ENCODE results near the gene SLC49A3. TPM values are rescaled to one million over a fixed set of nuclear protein-coding genes. Genes with fewer than 3 reads are reported as not detected.

Gene SLC49A3
- total and polyA plus RNA-seq, 2 donors (not counting 1 experiment from before 2014, with no cell fraction given), result 0.42 to 5.1 TPM

DNA sequence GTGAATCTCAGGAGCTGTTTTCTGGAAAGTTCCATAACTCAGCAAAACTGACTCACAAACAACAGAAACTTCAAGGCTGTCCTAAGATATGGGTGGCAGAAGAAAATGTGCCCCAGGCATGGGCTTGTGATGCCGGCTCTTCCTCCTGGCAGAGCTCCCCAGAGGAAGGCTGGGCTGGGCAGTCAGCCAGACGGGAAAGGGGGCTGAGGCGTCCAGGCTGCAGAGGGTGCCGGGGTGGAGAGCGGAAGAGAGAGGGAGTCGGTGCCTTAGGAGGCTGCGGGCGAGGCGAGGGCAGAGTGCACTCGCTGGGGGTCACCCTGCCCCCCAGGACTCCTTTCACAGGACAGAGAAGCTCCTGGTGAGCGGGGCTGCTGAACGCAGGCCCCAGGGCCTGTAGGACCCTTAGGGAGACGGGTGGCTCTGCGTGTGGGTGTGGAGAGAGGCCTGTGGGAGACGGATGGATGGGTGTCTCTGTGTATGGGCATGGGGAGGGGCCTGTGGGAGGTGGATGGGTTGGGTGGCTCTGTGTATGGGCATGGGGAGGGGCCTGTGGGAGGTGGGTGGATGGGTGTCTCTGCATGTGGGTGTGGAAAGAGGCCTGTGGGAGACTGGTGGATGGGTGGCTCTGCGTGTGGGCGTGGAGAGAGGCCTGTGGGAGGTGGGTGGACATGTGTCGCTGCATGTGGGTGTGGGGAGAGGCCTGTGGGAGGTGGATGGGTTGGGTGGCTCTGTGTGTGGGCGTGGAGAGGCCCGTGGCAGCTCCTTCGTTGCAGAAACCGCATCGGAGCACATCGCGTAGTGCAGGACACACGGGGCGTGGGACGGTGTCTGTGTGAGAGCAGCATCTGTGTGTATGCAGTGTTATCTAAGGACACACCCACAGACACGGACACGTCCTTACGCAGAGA lies 32.6 kb upstream of the SLC49A3 start:
- DNase-seq (ENCODE audit: low read depth in 2 of 2), result peak; percentile 15 to 33
- Histone ChIP-seq H4K20me1 (ENCODE audit: control insufficient read depth, extremely low read depth, insufficient read depth, low read length) (no peaks in the 10 kb centered on the region), H3K9me3 (ENCODE audit: control insufficient read depth, insufficient read depth, low read depth, low read length) (no peaks in the 10 kb centered on the region), H3K4me1 (ENCODE audit: control insufficient read depth, extremely low read depth, insufficient read depth, low read length) (peaks cover 21% of the 10 kb centered on the region), H3K27ac (ENCODE audit: insufficient read depth, low read length) (peak overlapping the region; percentile 54), H2AFZ (ENCODE audit: low read length) (no peak overlapping the region), H3K79me2 (ENCODE audit: control insufficient read depth, insufficient read depth, low read length) (peaks cover 64% of the 10 kb centered on the region), H3K9ac (ENCODE audit: insufficient read depth, low read length) (no peak overlapping the region), H3K36me3 (ENCODE audit: control insufficient read depth, insufficient read depth, low read length) (peaks cover 3% of the 10 kb centered on the region), H3K4me2 (ENCODE audit: extremely low read depth, insufficient read depth, low read length) (peak overlapping the region; percentile 36), H3K27me3 (ENCODE audit: control insufficient read depth, insufficient read depth, low read length) (no peaks in the 10 kb centered on the region), H3K4me3 (replicated peaks in 1 of 4; ENCODE audit: control extremely low read depth in 1 of 4, insufficient read depth in 1 of 4, low read depth in 3 of 4, low read length in 4 of 4) (no peak overlapping the region)
- no peak for TF ChIP-seq EZH2 (IDR thresholded peaks at IDR 0.05; ENCODE audit: low read length, missing control alignments)
- TF ChIP-seq, protein P1, sequence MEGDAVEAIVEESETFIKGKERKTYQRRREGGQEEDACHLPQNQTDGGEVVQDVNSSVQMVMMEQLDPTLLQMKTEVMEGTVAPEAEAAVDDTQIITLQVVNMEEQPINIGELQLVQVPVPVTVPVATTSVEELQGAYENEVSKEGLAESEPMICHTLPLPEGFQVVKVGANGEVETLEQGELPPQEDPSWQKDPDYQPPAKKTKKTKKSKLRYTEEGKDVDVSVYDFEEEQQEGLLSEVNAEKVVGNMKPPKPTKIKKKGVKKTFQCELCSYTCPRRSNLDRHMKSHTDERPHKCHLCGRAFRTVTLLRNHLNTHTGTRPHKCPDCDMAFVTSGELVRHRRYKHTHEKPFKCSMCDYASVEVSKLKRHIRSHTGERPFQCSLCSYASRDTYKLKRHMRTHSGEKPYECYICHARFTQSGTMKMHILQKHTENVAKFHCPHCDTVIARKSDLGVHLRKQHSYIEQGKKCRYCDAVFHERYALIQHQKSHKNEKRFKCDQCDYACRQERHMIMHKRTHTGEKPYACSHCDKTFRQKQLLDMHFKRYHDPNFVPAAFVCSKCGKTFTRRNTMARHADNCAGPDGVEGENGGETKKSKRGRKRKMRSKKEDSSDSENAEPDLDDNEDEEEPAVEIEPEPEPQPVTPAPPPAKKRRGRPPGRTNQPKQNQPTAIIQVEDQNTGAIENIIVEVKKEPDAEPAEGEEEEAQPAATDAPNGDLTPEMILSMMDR (conservative IDR thresholded peaks at IDR 0.05 in 1 of 2, IDR thresholded peaks at IDR 0.05 in 1 of 2; ENCODE audit: low read depth in 1 of 2, low read length in 2 of 2), result no peak

DNA sequence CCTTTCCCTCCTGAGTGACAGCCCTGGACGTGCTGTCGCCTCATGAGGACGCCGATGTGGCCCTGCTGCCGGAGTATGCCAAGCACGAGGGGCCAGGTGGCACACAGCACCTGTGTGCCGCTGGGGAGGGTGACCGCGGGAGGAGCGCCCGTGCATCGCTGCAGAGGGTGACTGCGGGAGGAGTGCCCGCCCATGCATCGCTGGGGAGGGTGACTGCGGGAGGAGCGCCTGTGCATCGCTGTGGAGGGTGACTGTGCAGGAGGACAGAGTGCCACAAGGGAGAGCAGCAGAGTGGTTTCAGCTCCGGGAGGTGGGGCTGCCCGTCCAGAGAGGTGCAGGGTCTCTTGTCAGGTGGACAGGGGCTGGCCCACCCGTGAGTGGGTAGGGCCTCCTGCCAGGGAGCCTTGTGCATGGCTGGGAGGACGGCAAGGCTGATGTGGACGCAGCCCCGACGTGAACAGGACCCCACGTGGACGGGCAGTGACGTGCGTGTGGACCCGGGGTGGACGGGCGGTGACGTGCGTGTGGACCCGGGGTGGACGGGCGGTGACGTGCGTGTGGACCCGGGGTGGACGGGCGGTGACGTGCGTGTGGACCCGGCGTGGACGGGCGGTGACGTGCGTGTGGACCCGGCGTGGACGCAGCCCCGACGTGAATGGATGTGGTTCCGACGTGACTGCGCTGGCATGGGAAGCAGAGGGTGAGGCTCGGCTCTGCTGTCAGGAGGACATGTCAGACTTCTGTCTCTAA lies 31.3 kb upstream of the SLC49A3 start:
- Histone ChIP-seq H2AFZ (ENCODE audit: low read length) (no peak overlapping the region), H3K9me3 (ENCODE audit: control insufficient read depth, insufficient read depth, low read depth, low read length) (no peaks in the 10 kb centered on the region), H3K9ac (ENCODE audit: insufficient read depth, low read length) (no peak overlapping the region), H3K36me3 (ENCODE audit: control insufficient read depth, insufficient read depth, low read length) (peaks cover 3% of the 10 kb centered on the region), H3K27me3 (ENCODE audit: control insufficient read depth, insufficient read depth, low read length) (no peaks in the 10 kb centered on the region), H3K4me2 (ENCODE audit: extremely low read depth, insufficient read depth, low read length) (no peak overlapping the region), H3K27ac (ENCODE audit: insufficient read depth, low read length) (no peak overlapping the region), H3K4me1 (ENCODE audit: control insufficient read depth, extremely low read depth, insufficient read depth, low read length) (peaks cover 15% of the 10 kb centered on the region), H3K4me3 (replicated peaks in 1 of 4; ENCODE audit: control extremely low read depth in 1 of 4, insufficient read depth in 1 of 4, low read depth in 3 of 4, low read length in 4 of 4) (no peak overlapping the region), H4K20me1 (ENCODE audit: control insufficient read depth, extremely low read depth, insufficient read depth, low read length) (no peaks in the 10 kb centered on the region), H3K79me2 (ENCODE audit: control insufficient read depth, insufficient read depth, low read length) (peaks cover 58% of the 10 kb centered on the region)
- no peak for TF ChIP-seq EZH2 (IDR thresholded peaks at IDR 0.05; ENCODE audit: low read length, missing control alignments)
- TF ChIP-seq, protein P1 (conservative IDR thresholded peaks at IDR 0.05 in 1 of 2, IDR thresholded peaks at IDR 0.05 in 1 of 2; ENCODE audit: low read depth in 1 of 2, low read length in 2 of 2), result no peak
- no peak for DNase-seq (ENCODE audit: low read depth in 2 of 2)

GRCh38 chr4:718460-718859 lies 29.5 kb upstream of the SLC49A3 start:
- TF ChIP-seq, protein P1 (conservative IDR thresholded peaks at IDR 0.05 in 1 of 2, IDR thresholded peaks at IDR 0.05 in 1 of 2; ENCODE audit: low read depth in 1 of 2, low read length in 2 of 2), result no peak
- TF ChIP-seq EZH2 (IDR thresholded peaks at IDR 0.05; ENCODE audit: low read length, missing control alignments), result no peak
- no peak for DNase-seq (ENCODE audit: low read depth in 2 of 2)
- Histone ChIP-seq H3K27ac (ENCODE audit: insufficient read depth, low read length) (no peak overlapping the region), H3K9ac (ENCODE audit: insufficient read depth, low read length) (no peak overlapping the region), H3K36me3 (ENCODE audit: control insufficient read depth, insufficient read depth, low read length) (peaks cover 3% of the 10 kb centered on the region), H3K4me2 (ENCODE audit: extremely low read depth, insufficient read depth, low read length) (no peak overlapping the region), H2AFZ (ENCODE audit: low read length) (no peak overlapping the region), H3K9me3 (ENCODE audit: control insufficient read depth, insufficient read depth, low read depth, low read length) (no peaks in the 10 kb centered on the region), H3K4me1 (ENCODE audit: control insufficient read depth, extremely low read depth, insufficient read depth, low read length) (peaks cover 10% of the 10 kb centered on the region), H3K4me3 (replicated peaks in 1 of 4; ENCODE audit: control extremely low read depth in 1 of 4, insufficient read depth in 1 of 4, low read depth in 3 of 4, low read length in 4 of 4) (no peak overlapping the region), H3K27me3 (ENCODE audit: control insufficient read depth, insufficient read depth, low read length) (no peaks in the 10 kb centered on the region), H4K20me1 (ENCODE audit: control insufficient read depth, extremely low read depth, insufficient read depth, low read length) (no peaks in the 10 kb centered on the region), H3K79me2 (ENCODE audit: control insufficient read depth, insufficient read depth, low read length) (peaks cover 64% of the 10 kb centered on the region)
